ENCODE data around the gene CPE.
A peak's percentile ranks its signal among the peaks of the same experiment; 100 is the strongest.

The CPE gene

DNA sequence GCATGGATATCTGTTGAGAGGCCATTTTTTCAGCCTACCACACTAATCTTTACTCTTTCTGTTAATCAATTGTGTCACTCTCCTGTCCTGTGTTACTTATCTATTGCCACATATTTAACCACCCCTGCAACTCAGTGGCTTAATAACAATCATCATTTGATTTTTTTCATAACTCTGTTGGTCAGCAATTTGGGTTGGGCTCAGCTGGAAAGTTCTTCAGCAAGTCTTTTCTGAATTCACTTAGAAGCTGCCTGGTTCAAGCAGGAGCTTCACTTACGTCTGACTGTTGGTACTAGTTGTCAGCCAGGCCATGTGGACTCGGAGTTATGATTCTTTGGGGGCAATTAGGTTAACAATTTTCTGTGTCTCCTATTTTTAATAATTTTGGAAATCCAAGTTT lies 50.1 kb downstream of the CPE start:
- Histone ChIP-seq H2AK5ac (ENCODE audit: low read depth, low read length) (no peak overlapping the region), H4K91ac (ENCODE audit: low read depth, low read length, poor library complexity) (no peak overlapping the region), H3K36me3 (replicated peaks in 1 of 2; ENCODE audit: control insufficient read depth in 2 of 2, insufficient read depth in 2 of 2, low read length in 2 of 2) (no peaks in the 10 kb centered on the region), H3K18ac (ENCODE audit: low read length) (no peak overlapping the region), H2AFZ (ENCODE audit: low read length) (no peak overlapping the region), H3K9me3 (replicated peaks in 1 of 2; ENCODE audit: control insufficient read depth in 2 of 2, insufficient read depth in 1 of 2, low read depth in 1 of 2, low read length in 2 of 2) (peaks cover 5 to 9% of the 10 kb centered on the region in 2 donors), H3K4ac (ENCODE audit: low read length) (no peak overlapping the region), H3K14ac (ENCODE audit: low read length) (no peak overlapping the region), H3K4me3 (ENCODE audit: low read length in 2 of 2) (no peak overlapping the region), H2BK12ac (ENCODE audit: low read length) (no peak overlapping the region), H3K27ac (replicated peaks; ENCODE audit: low read length) (no peak overlapping the region), H2BK15ac (ENCODE audit: low read length) (no peak overlapping the region), H3K23ac (ENCODE audit: low read depth, low read length, poor library complexity) (no peak overlapping the region), H3K79me1 (ENCODE audit: low read depth, low read length) (no peaks in the 10 kb centered on the region), H4K8ac (ENCODE audit: low read depth, low read length) (no peak overlapping the region), H2BK5ac (ENCODE audit: low read length) (no peak overlapping the region), H3K4me1 (ENCODE audit: control insufficient read depth in 2 of 2, insufficient read depth in 1 of 2, low read depth in 1 of 2, low read length in 2 of 2) (no peaks in the 10 kb centered on the region), H3K27me3 (ENCODE audit: control insufficient read depth in 3 of 3, insufficient read depth in 3 of 3, low read depth in 1 of 3, low read length in 3 of 3) (no peaks in the 10 kb centered on the region), H3K4me2 (ENCODE audit: insufficient read depth, low read length, poor library complexity, severe bottlenecking) (no peak overlapping the region), H3K9ac (ENCODE audit: low read depth, low read length, poor library complexity) (no peak overlapping the region), H2BK120ac (ENCODE audit: low read depth, low read length) (no peak overlapping the region)
- WGBS, 2 donors (ENCODE audit: extremely low coverage in 2 of 2, insufficient read length in 2 of 2, insufficient replicate concordance in 1 of 2): no CpG with 5 or more reads among the region's 2 CpGs
- no peak for DNase-seq (ENCODE audit: low spot score)

DNA sequence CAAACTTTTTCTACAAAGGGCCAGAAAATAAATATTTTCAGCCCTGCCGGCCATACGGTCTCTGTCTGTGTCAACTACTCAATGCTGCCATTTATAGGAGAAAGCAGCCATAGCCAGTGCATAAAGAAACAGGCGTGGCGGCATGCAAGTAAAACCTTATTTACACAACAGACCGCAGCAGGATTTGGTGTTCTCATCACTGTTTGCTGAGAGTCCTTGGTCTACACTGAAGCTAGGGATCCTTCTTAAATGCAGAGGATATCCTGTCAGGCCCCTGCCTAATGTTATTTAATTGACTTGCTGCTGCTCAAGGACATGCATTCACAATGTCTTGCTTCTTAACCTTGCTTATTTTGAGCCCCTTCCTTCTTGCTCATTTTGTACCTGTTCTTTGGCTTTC lies 54.7 kb downstream of the CPE start:
- no peak overlapping the region for H3K4ac ChIP-seq (ENCODE audit: low read length)
- no peak overlapping the region for H3K9ac ChIP-seq (ENCODE audit: low read depth, low read length, poor library complexity)
- H3K36me3 ChIP-seq (replicated peaks in 1 of 2; ENCODE audit: control insufficient read depth in 2 of 2, insufficient read depth in 2 of 2, low read length in 2 of 2): no peaks in the 10 kb centered on the region
- H3K27me3 ChIP-seq (ENCODE audit: control insufficient read depth in 3 of 3, insufficient read depth in 3 of 3, low read depth in 1 of 3, low read length in 3 of 3): no peaks in the 10 kb centered on the region
- no peak overlapping the region for H4K91ac ChIP-seq (ENCODE audit: low read depth, low read length, poor library complexity)
- no peaks in the 10 kb centered on the region for H3K4me1 ChIP-seq (ENCODE audit: control insufficient read depth in 2 of 2, insufficient read depth in 1 of 2, low read depth in 1 of 2, low read length in 2 of 2)
- H3K14ac ChIP-seq (ENCODE audit: low read length): no peak overlapping the region
- no peak overlapping the region for H3K18ac ChIP-seq (ENCODE audit: low read length)
- H2AK5ac ChIP-seq (ENCODE audit: low read depth, low read length): no peak overlapping the region
- no peak overlapping the region for H2BK12ac ChIP-seq (ENCODE audit: low read length)
- no peak overlapping the region for H4K8ac ChIP-seq (ENCODE audit: low read depth, low read length)
- no CpG with 5 or more reads among the region's 5 CpGs for WGBS, 2 donors (ENCODE audit: extremely low coverage in 2 of 2, insufficient read length in 2 of 2, insufficient replicate concordance in 1 of 2)
- H3K23ac ChIP-seq (ENCODE audit: low read depth, low read length, poor library complexity): no peak overlapping the region
- no peak for DNase-seq (ENCODE audit: low spot score)
- H2AFZ ChIP-seq (ENCODE audit: low read length): peak overlapping the region; percentile 30
- H3K9me3 ChIP-seq (replicated peaks in 1 of 2; ENCODE audit: control insufficient read depth in 2 of 2, insufficient read depth in 1 of 2, low read depth in 1 of 2, low read length in 2 of 2): peaks cover 0 to 2% of the 10 kb centered on the region in 2 donors
- H2BK120ac ChIP-seq (ENCODE audit: low read depth, low read length): no peak overlapping the region
- H2BK15ac ChIP-seq (ENCODE audit: low read length): no peak overlapping the region
- no peak overlapping the region for H3K4me3 ChIP-seq (ENCODE audit: low read length in 2 of 2)
- H3K79me1 ChIP-seq (ENCODE audit: low read depth, low read length): no peaks in the 10 kb centered on the region
- no peak overlapping the region for H3K4me2 ChIP-seq (ENCODE audit: insufficient read depth, low read length, poor library complexity, severe bottlenecking)
- H2BK5ac ChIP-seq (ENCODE audit: low read length): no peak overlapping the region
- no peak overlapping the region for H3K27ac ChIP-seq (replicated peaks; ENCODE audit: low read length)

DNA sequence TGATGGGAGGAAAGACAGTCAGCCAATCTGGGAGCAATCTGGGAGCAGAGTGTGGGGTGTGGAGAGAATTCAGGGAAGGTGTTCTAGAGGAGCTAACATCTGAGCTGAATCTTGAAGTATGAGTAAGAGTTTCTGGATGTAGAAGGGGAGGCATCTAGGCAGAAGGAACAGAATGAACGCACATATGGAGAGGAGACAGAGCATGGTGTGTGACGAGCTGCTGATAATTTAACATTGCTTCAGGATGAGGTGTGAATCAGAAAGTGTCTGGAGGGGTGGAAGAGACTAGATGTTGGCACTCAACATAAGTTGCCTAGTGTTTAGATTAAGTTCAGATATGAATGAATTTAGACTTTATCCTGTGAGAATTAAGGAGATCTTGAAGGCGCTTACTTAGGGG lies 58.9 kb downstream of the CPE start:
- Histone ChIP-seq H3K9ac (ENCODE audit: low read depth, low read length, poor library complexity) (no peak overlapping the region), H2AK5ac (ENCODE audit: low read depth, low read length) (no peak overlapping the region), H3K79me1 (ENCODE audit: low read depth, low read length) (no peaks in the 10 kb centered on the region), H3K4me3 (ENCODE audit: low read length in 2 of 2) (no peak overlapping the region), H2BK5ac (ENCODE audit: low read length) (no peak overlapping the region), H3K4me1 (ENCODE audit: control insufficient read depth in 2 of 2, insufficient read depth in 1 of 2, low read depth in 1 of 2, low read length in 2 of 2) (peaks cover 2 to 15% of the 10 kb centered on the region in 2 donors), H2BK120ac (ENCODE audit: low read depth, low read length) (no peak overlapping the region), H2BK12ac (ENCODE audit: low read length) (no peak overlapping the region), H3K23ac (ENCODE audit: low read depth, low read length, poor library complexity) (no peak overlapping the region), H3K4me2 (ENCODE audit: insufficient read depth, low read length, poor library complexity, severe bottlenecking) (no peak overlapping the region), H4K8ac (ENCODE audit: low read depth, low read length) (no peak overlapping the region), H2BK15ac (ENCODE audit: low read length) (no peak overlapping the region), H3K27ac (replicated peaks; ENCODE audit: low read length) (no peak overlapping the region), H3K9me3 (replicated peaks in 1 of 2; ENCODE audit: control insufficient read depth in 2 of 2, insufficient read depth in 1 of 2, low read depth in 1 of 2, low read length in 2 of 2) (no peaks in the 10 kb centered on the region), H3K27me3 (ENCODE audit: control insufficient read depth in 3 of 3, insufficient read depth in 3 of 3, low read depth in 1 of 3, low read length in 3 of 3) (no peaks in the 10 kb centered on the region), H3K36me3 (replicated peaks in 1 of 2; ENCODE audit: control insufficient read depth in 2 of 2, insufficient read depth in 2 of 2, low read length in 2 of 2) (no peaks in the 10 kb centered on the region), H3K18ac (ENCODE audit: low read length) (no peak overlapping the region), H3K4ac (ENCODE audit: low read length) (no peak overlapping the region), H3K14ac (ENCODE audit: low read length) (no peak overlapping the region), H4K91ac (ENCODE audit: low read depth, low read length, poor library complexity) (no peak overlapping the region), H2AFZ (ENCODE audit: low read length) (no peak overlapping the region)
- no peak for DNase-seq (ENCODE audit: low spot score)
- no CpG with 5 or more reads among the region's 3 CpGs for WGBS, 2 donors (ENCODE audit: extremely low coverage in 2 of 2, insufficient read length in 2 of 2, insufficient replicate concordance in 1 of 2)

DNA sequence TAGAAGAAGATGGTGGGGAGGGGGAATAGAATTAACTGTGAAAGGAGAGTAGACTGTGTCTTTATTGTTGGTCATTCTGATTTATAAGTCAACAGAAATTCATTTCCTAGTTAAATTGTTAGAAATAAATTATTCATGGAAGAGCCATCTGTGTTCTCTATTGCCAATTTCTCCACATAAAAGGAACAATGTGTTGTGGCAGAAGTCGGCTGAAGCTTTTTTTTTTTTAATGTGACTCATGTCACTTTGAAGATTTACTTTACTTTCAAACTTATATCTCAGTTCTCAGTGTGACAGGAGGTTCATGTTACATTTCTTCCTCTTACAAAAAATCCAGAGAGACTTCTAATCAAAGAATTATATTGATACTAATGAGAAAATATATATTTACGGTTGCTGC lies 60.5 kb downstream of the CPE start:
- Histone ChIP-seq H2BK120ac (ENCODE audit: low read depth, low read length) (no peak overlapping the region), H3K9ac (ENCODE audit: low read depth, low read length, poor library complexity) (no peak overlapping the region), H3K27ac (replicated peaks; ENCODE audit: low read length) (no peak overlapping the region), H2AK5ac (ENCODE audit: low read depth, low read length) (no peak overlapping the region), H4K8ac (ENCODE audit: low read depth, low read length) (no peak overlapping the region), H2BK5ac (ENCODE audit: low read length) (no peak overlapping the region), H2BK12ac (ENCODE audit: low read length) (no peak overlapping the region), H3K4me3 (ENCODE audit: low read length in 2 of 2) (no peak overlapping the region), H3K18ac (ENCODE audit: low read length) (no peak overlapping the region), H3K27me3 (ENCODE audit: control insufficient read depth in 3 of 3, insufficient read depth in 3 of 3, low read depth in 1 of 3, low read length in 3 of 3) (no peaks in the 10 kb centered on the region), H3K23ac (ENCODE audit: low read depth, low read length, poor library complexity) (no peak overlapping the region), H3K14ac (ENCODE audit: low read length) (no peak overlapping the region), H3K4ac (ENCODE audit: low read length) (no peak overlapping the region), H3K4me2 (ENCODE audit: insufficient read depth, low read length, poor library complexity, severe bottlenecking) (no peak overlapping the region), H3K79me1 (ENCODE audit: low read depth, low read length) (no peaks in the 10 kb centered on the region), H3K9me3 (replicated peaks in 1 of 2; ENCODE audit: control insufficient read depth in 2 of 2, insufficient read depth in 1 of 2, low read depth in 1 of 2, low read length in 2 of 2) (no peaks in the 10 kb centered on the region), H2BK15ac (ENCODE audit: low read length) (no peak overlapping the region), H4K91ac (ENCODE audit: low read depth, low read length, poor library complexity) (no peak overlapping the region), H2AFZ (ENCODE audit: low read length) (no peak overlapping the region), H3K4me1 (ENCODE audit: control insufficient read depth in 2 of 2, insufficient read depth in 1 of 2, low read depth in 1 of 2, low read length in 2 of 2) (peaks cover 2 to 15% of the 10 kb centered on the region in 2 donors), H3K36me3 (replicated peaks in 1 of 2; ENCODE audit: control insufficient read depth in 2 of 2, insufficient read depth in 2 of 2, low read length in 2 of 2) (no peaks in the 10 kb centered on the region)
- no CpG with 5 or more reads among the region's 2 CpGs for WGBS, 2 donors (ENCODE audit: extremely low coverage in 2 of 2, insufficient read length in 2 of 2, insufficient replicate concordance in 1 of 2)
- DNase-seq (ENCODE audit: low spot score): no peak
